ENCODE results near the gene UBAC1. TPM values are rescaled to one million over a fixed set of nuclear protein-coding genes. Genes with fewer than 3 reads are reported as not detected.
A peak's percentile ranks its signal among the peaks of the same experiment; 100 is the strongest.

Gene UBAC1
- total RNA-seq, 6 experiments from 2014 or later: 15.2 to 27.0 (median 16.5) TPM

GRCh38 chr9:135997090-135998015 lies 36.2 kb upstream of the UBAC1 start:
- no peaks in the 10 kb centered on the region for H3K27me3 ChIP-seq
- H3K36me3 ChIP-seq: no peaks in the 10 kb centered on the region
- TF ChIP-seq, protein P1, sequence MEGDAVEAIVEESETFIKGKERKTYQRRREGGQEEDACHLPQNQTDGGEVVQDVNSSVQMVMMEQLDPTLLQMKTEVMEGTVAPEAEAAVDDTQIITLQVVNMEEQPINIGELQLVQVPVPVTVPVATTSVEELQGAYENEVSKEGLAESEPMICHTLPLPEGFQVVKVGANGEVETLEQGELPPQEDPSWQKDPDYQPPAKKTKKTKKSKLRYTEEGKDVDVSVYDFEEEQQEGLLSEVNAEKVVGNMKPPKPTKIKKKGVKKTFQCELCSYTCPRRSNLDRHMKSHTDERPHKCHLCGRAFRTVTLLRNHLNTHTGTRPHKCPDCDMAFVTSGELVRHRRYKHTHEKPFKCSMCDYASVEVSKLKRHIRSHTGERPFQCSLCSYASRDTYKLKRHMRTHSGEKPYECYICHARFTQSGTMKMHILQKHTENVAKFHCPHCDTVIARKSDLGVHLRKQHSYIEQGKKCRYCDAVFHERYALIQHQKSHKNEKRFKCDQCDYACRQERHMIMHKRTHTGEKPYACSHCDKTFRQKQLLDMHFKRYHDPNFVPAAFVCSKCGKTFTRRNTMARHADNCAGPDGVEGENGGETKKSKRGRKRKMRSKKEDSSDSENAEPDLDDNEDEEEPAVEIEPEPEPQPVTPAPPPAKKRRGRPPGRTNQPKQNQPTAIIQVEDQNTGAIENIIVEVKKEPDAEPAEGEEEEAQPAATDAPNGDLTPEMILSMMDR (IDR thresholded peaks at IDR 0.05): no peak
- no peak for TF ChIP-seq POLR2A (IDR thresholded peaks at IDR 0.05)
- 58% methylated on average over 10 of the region's 34 CpGs for WGBS (ENCODE audit: insufficient coverage, low coverage, low lambda C conversion rate, missing lambda C conversion rate)
- no peak overlapping the region for H3K4me3 ChIP-seq
- H3K4me1 ChIP-seq: peaks cover 0 to 36% (median 14%) of the 10 kb centered on the region in 4 donors
- no peaks in the 10 kb centered on the region for H3K9me3 ChIP-seq
- ATAC-seq (no peak), DNase-seq (no peak)
- no peak overlapping the region for H3K27ac ChIP-seq
- intact Hi-C loops (cut with DNase I): no loop called here

GRCh38 chr9:135995816-135996215 lies 34.6 kb upstream of the UBAC1 start:
- peak overlapping the region in 2 of 3 donors; percentile 26 to 91 for H3K27ac ChIP-seq
- ATAC-seq: no peak
- TF ChIP-seq POLR2A (IDR thresholded peaks at IDR 0.05): no peak
- TF ChIP-seq, protein P1 (IDR thresholded peaks at IDR 0.05): no peak
- no peak overlapping the region for H3K4me3 ChIP-seq
- peaks cover 0 to 43% (median 17%) of the 10 kb centered on the region in 4 donors for H3K4me1 ChIP-seq
- no peaks in the 10 kb centered on the region for H3K27me3 ChIP-seq
- DNase-seq: no peak
- 95% methylated on average over 6 of the region's 21 CpGs for WGBS (ENCODE audit: insufficient coverage, low coverage, low lambda C conversion rate, missing lambda C conversion rate)
- H3K36me3 ChIP-seq: no peaks in the 10 kb centered on the region
- no peaks in the 10 kb centered on the region for H3K9me3 ChIP-seq
- intact Hi-C loops (cut with DNase I): no loop called here

GRCh38 chr9:135994501-135995192 lies 33.5 kb upstream of the UBAC1 start:
- no peak for DNase-seq
- H3K27ac ChIP-seq: peak overlapping the region; percentile 72 to 97 (median 91)

DNA sequence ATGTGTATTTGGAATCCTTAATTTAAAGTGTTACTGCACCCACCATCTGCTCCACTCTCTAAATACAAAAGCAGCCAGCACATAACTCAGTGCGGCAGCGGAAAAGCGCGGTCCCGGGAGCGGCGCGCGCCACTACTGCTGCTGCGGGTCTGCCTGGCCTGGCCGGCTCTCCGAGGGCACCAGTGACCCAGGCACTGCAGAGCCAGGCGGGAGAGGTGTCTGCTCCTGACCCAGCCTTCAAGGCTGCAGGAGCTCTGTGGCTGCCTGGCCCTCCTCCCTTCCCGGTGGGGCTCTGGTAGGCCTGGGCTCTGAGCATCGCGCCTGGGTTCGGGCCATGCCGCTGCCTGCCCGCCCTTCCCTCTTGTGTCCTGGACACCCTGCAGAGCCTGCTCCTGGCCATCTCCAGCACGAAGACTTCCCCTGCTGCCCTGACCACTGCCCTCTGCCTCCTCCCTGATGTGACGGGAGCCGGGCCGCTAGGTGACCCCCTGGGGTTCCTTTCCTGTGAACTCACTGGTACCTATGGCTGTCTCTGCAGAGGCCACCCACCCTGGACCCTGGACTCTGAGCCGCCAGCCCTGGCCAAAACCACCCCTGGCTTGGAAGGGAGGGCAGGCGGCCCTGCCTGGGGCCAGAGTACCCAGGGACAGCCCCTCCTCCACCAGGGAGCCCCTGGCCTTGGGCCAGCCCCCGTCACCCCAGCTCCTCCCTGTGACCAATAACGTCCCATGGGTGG lies 32.8 kb upstream of the UBAC1 start:
- TF ChIP-seq, protein P1 (IDR thresholded peaks at IDR 0.05): no peak
- TF ChIP-seq POLR2A (IDR thresholded peaks at IDR 0.05): no peak
- ATAC-seq (peak; percentile 52 to 82 (median 76)), DNase-seq (peak; percentile 85 to 96 (median 96))
- H3K4me1 ChIP-seq: peaks cover 0 to 43% (median 17%) of the 10 kb centered on the region in 4 donors
- no peaks in the 10 kb centered on the region for H3K27me3 ChIP-seq
- H3K4me3 ChIP-seq: peak overlapping the region in 1 of 3 donors; percentile 35
- H3K27ac ChIP-seq: peak overlapping the region; percentile 72 to 97 (median 91)
- intact Hi-C loops (cut with DNase I): no loop called here
- no peaks in the 10 kb centered on the region for H3K36me3 ChIP-seq
- H3K9me3 ChIP-seq: no peaks in the 10 kb centered on the region
- 29% methylated on average over 7 of the region's 27 CpGs for WGBS (ENCODE audit: insufficient coverage, low coverage, low lambda C conversion rate, missing lambda C conversion rate)

More at GRCh38 chr9:135994501-135995192, 33.5 kb upstream of the UBAC1 start:
- intact Hi-C loops (cut with DNase I): no loop called here
- TF ChIP-seq, protein P1 (IDR thresholded peaks at IDR 0.05): no peak
- TF ChIP-seq POLR2A (IDR thresholded peaks at IDR 0.05): no peak
- peak; percentile 1 to 23 (median 8) for ATAC-seq
- Histone ChIP-seq H3K4me3 (peak overlapping the region in 1 of 3 donors; percentile 13), H3K4me1 (peaks cover 0 to 43% (median 17%) of the 10 kb centered on the region in 4 donors), H3K9me3 (no peaks in the 10 kb centered on the region), H3K27me3 (no peaks in the 10 kb centered on the region), H3K36me3 (no peaks in the 10 kb centered on the region)
- WGBS (ENCODE audit: insufficient coverage, low coverage, low lambda C conversion rate, missing lambda C conversion rate): 15% methylated on average over 11 of the region's 20 CpGs
